Choroid plexus epithelial cell (primary cell): ENCODE measurements around the gene NDUFA5.

Source experiments
- DNase-seq: peaks from one replicate; pipeline ENCODE4 v3.0.0-alpha.2; 2010; ENCODE audit warnings: low read depth
- H3K4me3 ChIP-seq: 2 replicates; pipeline ENCODE4 v1.5.1; 2011; ENCODE audit warnings: low read depth, mild to moderate bottlenecking, control low read depth, low read length, moderate library complexity
- TF ChIP-seq, protein P1 (sequence below): conservative IDR thresholded peaks from 2 replicates; pipeline ENCODE4 v1.5.1; 2011; ENCODE audit warnings: low read depth, mild to moderate bottlenecking, control low read depth, inconsistent platforms, low read length, moderate library complexity

NDUFA5 gene

GRCh38 chr7:123557398-123558288 lies at the start of gene NDUFA5:
Gene NDUFA5, minus strand, starts transcription at chr7:123557818. Its CDS starts 23 bp downstream, at chr7:123557795.
- TF ChIP-seq, protein P1, sequence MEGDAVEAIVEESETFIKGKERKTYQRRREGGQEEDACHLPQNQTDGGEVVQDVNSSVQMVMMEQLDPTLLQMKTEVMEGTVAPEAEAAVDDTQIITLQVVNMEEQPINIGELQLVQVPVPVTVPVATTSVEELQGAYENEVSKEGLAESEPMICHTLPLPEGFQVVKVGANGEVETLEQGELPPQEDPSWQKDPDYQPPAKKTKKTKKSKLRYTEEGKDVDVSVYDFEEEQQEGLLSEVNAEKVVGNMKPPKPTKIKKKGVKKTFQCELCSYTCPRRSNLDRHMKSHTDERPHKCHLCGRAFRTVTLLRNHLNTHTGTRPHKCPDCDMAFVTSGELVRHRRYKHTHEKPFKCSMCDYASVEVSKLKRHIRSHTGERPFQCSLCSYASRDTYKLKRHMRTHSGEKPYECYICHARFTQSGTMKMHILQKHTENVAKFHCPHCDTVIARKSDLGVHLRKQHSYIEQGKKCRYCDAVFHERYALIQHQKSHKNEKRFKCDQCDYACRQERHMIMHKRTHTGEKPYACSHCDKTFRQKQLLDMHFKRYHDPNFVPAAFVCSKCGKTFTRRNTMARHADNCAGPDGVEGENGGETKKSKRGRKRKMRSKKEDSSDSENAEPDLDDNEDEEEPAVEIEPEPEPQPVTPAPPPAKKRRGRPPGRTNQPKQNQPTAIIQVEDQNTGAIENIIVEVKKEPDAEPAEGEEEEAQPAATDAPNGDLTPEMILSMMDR = no peak
- peak; percentile 100 for DNase-seq
- H3K4me3 ChIP-seq = peak within 1 kb of the TSS; percentile 79

DNA sequence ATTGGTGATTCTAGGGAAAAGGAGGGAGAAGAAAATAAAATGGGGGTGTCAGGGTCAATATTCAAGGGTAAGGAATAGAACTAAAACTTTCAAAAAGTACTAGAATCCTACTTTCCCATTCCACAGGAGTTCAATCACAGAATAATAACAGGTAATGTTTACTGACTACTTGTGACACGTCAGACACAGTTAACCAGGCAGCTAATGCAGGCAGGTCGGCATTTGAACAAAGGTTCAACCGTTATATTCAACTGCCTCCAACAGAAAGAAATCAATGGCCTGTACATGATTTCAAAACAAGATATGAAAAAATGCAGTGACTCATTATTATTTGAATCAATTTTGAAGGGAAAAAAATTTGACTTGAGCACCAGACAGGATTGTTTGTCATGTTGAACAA lies 47.1 kb upstream of the NDUFA5 start:
- TF ChIP-seq, protein P1 = no peak
- no peak overlapping the region for H3K4me3 ChIP-seq
- peak; percentile 25 for DNase-seq

GRCh38 chr7:123602648-123603047 lies 45.0 kb upstream of the NDUFA5 start:
- no peak for DNase-seq
- TF ChIP-seq, protein P1 = no peak
- no peak overlapping the region for H3K4me3 ChIP-seq

GRCh38 chr7:123601530-123601929 lies 43.9 kb upstream of the NDUFA5 start, which contains the start of gene ASB15:
Gene ASB15, plus strand, starts transcription at chr7:123601821. Its CDS starts 12,682 bp downstream, at chr7:123614503.
- TF ChIP-seq, protein P1 = no peak
- no peak within 1 kb of the TSS for H3K4me3 ChIP-seq
- DNase-seq = peak; percentile 21

DNA sequence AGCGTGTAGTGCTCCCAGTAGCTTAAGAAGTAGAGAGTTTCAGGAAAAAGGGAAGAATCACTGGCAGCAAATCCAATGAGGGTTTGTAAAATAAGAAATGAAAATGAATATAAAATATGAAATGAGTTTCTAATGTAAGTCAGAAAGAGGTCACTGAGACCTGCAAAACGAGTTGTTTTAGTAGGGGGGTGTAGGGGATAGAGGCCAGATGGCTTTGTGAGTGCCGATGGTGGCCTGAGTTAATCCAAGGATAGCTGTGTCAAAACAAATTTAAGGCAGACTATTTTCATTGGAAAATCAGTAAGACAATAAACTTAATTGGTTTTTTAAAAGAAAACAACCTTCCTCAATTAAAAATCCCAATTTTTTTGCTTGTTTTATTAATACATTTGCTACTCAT lies 43.3 kb upstream of the NDUFA5 start:
- DNase-seq = no peak
- TF ChIP-seq, protein P1 = no peak
- H3K4me3 ChIP-seq = no peak overlapping the region

- no peak overlapping the region for H3K4me3 ChIP-seq
- no peak for DNase-seq
- TF ChIP-seq, protein P1 = no peak
Measured at GRCh38 chr7:123599766-123600165, 42.1 kb upstream of the NDUFA5 start.
